Measurements from ENCODE around the gene TGM2. TPM values are rescaled to one million over a fixed set of nuclear protein-coding genes. Genes with fewer than 3 reads are reported as not detected.

The TGM2 gene
- total RNA-seq, 1 experiment from 2014 or later: 113 TPM

DNA sequence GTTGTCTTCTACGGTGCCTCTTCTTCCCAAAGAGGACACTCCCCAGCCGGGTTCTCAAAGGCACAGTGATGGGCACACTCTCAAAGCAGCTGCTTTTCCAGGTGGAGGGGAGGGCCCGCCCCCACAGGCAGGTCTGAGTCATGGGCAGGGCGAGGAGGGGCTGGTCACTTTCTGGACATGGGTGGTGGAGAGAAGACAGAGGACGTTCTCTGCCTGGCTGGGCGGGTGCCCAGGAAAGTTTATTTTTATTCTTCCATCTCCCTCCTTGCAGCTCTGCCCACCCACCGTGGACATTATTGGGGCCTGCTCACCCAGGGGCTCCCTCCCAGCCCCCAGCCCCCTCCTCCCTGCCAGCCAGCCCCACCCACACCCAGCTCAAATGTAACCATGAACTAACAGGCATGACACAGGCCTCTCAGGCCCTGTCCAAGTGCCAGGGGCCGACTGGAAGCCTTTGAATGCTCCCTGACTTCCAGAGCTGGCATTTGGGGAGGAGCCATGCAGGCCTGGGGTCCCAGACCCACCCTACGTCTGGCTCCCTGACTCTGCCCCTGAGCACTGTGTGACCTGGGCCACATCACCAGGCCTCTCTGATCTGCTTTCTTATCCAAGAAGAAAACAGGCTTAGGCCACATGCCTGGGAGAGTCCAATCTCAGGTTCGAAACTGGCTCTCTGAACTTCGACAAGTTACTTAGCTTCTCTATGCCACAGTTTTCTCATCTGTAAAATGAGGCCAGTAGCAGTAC, 8.0 kb downstream of the TGM2 start:
- no peak overlapping the region for H3K4me3 ChIP-seq (ENCODE audit: low read depth in 2 of 2, low read length in 2 of 2)
- intact Hi-C loops (cut with micrococcal nuclease; ENCODE audit: unreplicated experiment): no loop called here
- H3K27me3 ChIP-seq (ENCODE audit: control insufficient read depth, insufficient read depth, low read length): no peaks in the 10 kb centered on the region
- in situ Hi-C loops (cut with HindIII; ENCODE audit: low pct_unique_long_range_greater_than_20kb, low sequenced_read_pairs): no loop called here
- H3K4me1 ChIP-seq (ENCODE audit: control insufficient read depth, insufficient read depth, low read length): peaks cover 4% of the 10 kb centered on the region
- DNase-seq (ENCODE audit: low read depth, low spot score) (no peak), ATAC-seq (no peak)
- BruUV-seq (replicated peaks): no TSS peak
- POLR2A ChIA-PET: no interaction called here
- no peaks in the 10 kb centered on the region for H3K9me3 ChIP-seq (ENCODE audit: control insufficient read depth, insufficient read depth, low read depth, low read length)
- H3K27ac ChIP-seq (ENCODE audit: low read length): no peak overlapping the region
- CTCF ChIA-PET: interaction anchor here (0.6 kb wide), 1 partner anchor 334 kb away, joined by 3 read pairs; no protein-coding TSS in a partner anchor
- TF ChIP-seq, protein P1, sequence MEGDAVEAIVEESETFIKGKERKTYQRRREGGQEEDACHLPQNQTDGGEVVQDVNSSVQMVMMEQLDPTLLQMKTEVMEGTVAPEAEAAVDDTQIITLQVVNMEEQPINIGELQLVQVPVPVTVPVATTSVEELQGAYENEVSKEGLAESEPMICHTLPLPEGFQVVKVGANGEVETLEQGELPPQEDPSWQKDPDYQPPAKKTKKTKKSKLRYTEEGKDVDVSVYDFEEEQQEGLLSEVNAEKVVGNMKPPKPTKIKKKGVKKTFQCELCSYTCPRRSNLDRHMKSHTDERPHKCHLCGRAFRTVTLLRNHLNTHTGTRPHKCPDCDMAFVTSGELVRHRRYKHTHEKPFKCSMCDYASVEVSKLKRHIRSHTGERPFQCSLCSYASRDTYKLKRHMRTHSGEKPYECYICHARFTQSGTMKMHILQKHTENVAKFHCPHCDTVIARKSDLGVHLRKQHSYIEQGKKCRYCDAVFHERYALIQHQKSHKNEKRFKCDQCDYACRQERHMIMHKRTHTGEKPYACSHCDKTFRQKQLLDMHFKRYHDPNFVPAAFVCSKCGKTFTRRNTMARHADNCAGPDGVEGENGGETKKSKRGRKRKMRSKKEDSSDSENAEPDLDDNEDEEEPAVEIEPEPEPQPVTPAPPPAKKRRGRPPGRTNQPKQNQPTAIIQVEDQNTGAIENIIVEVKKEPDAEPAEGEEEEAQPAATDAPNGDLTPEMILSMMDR (IDR thresholded peaks at IDR 0.05): no peak
- TF ChIP-seq TCF7L2 (IDR thresholded peaks at IDR 0.05; ENCODE audit: low read depth, low read length) (no peak), SIN3A (IDR thresholded peaks at IDR 0.05; ENCODE audit: borderline replicate concordance, insufficient read depth, low read depth, low read length) (no peak), POLR2AphosphoS5 (IDR thresholded peaks at IDR 0.05; ENCODE audit: low read depth, low read length) (no peak)
- TF ChIP-seq, protein P2, sequence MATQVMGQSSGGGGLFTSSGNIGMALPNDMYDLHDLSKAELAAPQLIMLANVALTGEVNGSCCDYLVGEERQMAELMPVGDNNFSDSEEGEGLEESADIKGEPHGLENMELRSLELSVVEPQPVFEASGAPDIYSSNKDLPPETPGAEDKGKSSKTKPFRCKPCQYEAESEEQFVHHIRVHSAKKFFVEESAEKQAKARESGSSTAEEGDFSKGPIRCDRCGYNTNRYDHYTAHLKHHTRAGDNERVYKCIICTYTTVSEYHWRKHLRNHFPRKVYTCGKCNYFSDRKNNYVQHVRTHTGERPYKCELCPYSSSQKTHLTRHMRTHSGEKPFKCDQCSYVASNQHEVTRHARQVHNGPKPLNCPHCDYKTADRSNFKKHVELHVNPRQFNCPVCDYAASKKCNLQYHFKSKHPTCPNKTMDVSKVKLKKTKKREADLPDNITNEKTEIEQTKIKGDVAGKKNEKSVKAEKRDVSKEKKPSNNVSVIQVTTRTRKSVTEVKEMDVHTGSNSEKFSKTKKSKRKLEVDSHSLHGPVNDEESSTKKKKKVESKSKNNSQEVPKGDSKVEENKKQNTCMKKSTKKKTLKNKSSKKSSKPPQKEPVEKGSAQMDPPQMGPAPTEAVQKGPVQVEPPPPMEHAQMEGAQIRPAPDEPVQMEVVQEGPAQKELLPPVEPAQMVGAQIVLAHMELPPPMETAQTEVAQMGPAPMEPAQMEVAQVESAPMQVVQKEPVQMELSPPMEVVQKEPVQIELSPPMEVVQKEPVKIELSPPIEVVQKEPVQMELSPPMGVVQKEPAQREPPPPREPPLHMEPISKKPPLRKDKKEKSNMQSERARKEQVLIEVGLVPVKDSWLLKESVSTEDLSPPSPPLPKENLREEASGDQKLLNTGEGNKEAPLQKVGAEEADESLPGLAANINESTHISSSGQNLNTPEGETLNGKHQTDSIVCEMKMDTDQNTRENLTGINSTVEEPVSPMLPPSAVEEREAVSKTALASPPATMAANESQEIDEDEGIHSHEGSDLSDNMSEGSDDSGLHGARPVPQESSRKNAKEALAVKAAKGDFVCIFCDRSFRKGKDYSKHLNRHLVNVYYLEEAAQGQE (IDR thresholded peaks at IDR 0.05; ENCODE audit: insufficient read depth in 1 of 2, low read depth in 2 of 2, low read length in 1 of 2): no peak
- H3K36me3 ChIP-seq (ENCODE audit: control insufficient read depth, insufficient read depth, low read length): no peaks in the 10 kb centered on the region

DNA sequence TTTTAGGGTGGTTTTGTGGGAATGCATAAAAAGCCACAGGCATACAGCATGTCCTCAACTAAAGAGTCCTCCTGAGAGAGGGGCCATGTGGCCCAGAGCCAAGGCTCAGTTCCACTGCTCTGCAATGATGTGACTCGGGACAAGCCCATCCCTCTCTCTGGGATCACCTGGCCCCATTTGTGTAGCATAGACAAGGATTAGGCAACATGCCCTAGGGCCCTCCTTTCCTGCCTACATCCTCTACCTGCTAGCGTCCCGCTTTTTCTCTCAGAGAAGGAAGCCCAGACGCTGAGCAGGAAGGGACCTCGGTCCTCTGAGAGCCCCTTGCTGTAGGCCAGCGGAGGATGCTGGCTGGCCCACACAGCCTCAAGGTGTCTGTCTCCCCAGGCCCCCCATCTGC, 8.8 kb downstream of the TGM2 start:
- no TSS peak for BruUV-seq (replicated peaks)
- in situ Hi-C loops (cut with HindIII; ENCODE audit: low pct_unique_long_range_greater_than_20kb, low sequenced_read_pairs) (no loop called here), intact Hi-C loops (cut with micrococcal nuclease; ENCODE audit: unreplicated experiment) (no loop called here)
- no peaks in the 10 kb centered on the region for H3K9me3 ChIP-seq (ENCODE audit: control insufficient read depth, insufficient read depth, low read depth, low read length)
- DNase-seq (ENCODE audit: low read depth, low spot score): no peak
- no peaks in the 10 kb centered on the region for H3K36me3 ChIP-seq (ENCODE audit: control insufficient read depth, insufficient read depth, low read length)
- peaks cover 8% of the 10 kb centered on the region for H3K4me1 ChIP-seq (ENCODE audit: control insufficient read depth, insufficient read depth, low read length)
- CTCF ChIA-PET: no interaction called here
- ATAC-seq: no peak
- no peaks in the 10 kb centered on the region for H3K27me3 ChIP-seq (ENCODE audit: control insufficient read depth, insufficient read depth, low read length)
- no peak overlapping the region for H3K4me3 ChIP-seq (ENCODE audit: low read depth in 2 of 2, low read length in 2 of 2)
- no peak overlapping the region for H3K27ac ChIP-seq (ENCODE audit: low read length)
- POLR2A ChIA-PET: no interaction called here
- no peak for TF ChIP-seq SIN3A (IDR thresholded peaks at IDR 0.05; ENCODE audit: borderline replicate concordance, insufficient read depth, low read depth, low read length)
- no peak for TF ChIP-seq POLR2AphosphoS5 (IDR thresholded peaks at IDR 0.05; ENCODE audit: low read depth, low read length)
- TF ChIP-seq, protein P2 (IDR thresholded peaks at IDR 0.05; ENCODE audit: insufficient read depth in 1 of 2, low read depth in 2 of 2, low read length in 1 of 2): no peak
- TF ChIP-seq, protein P1 (IDR thresholded peaks at IDR 0.05): no peak
- TF ChIP-seq TCF7L2 (IDR thresholded peaks at IDR 0.05; ENCODE audit: low read depth, low read length): no peak
